HL-60 (cell line): ENCODE results near the gene ASIC3.

Experiments used
- POLR2AphosphoS5 ChIP-seq: IDR thresholded peaks from 2 replicates; pipeline ENCODE4 v1.6.1; 2012; ENCODE audit warnings: low read depth
- REST ChIP-seq: IDR thresholded peaks from 2 replicates; pipeline ENCODE4 v1.6.1; 2012; ENCODE audit warnings: low read depth; ENCODE audit not compliant: insufficient replicate concordance
- SPI1 ChIP-seq: IDR thresholded peaks from 2 replicates; pipeline ENCODE4 v1.6.1; 2012; ENCODE audit warnings: low read depth, mild to moderate bottlenecking, borderline replicate concordance
- TF ChIP-seq, protein P1 (sequence below): IDR thresholded peaks from one replicate; pipeline ENCODE4 v1.5.1; 2011; ENCODE audit warnings: low read length, control low read depth, inconsistent platforms; ENCODE audit not compliant: insufficient read depth

GRCh38 chr7:151078233-151079040 is 30.1 kb downstream of the ASIC3 start:
- TF ChIP-seq, protein P1, sequence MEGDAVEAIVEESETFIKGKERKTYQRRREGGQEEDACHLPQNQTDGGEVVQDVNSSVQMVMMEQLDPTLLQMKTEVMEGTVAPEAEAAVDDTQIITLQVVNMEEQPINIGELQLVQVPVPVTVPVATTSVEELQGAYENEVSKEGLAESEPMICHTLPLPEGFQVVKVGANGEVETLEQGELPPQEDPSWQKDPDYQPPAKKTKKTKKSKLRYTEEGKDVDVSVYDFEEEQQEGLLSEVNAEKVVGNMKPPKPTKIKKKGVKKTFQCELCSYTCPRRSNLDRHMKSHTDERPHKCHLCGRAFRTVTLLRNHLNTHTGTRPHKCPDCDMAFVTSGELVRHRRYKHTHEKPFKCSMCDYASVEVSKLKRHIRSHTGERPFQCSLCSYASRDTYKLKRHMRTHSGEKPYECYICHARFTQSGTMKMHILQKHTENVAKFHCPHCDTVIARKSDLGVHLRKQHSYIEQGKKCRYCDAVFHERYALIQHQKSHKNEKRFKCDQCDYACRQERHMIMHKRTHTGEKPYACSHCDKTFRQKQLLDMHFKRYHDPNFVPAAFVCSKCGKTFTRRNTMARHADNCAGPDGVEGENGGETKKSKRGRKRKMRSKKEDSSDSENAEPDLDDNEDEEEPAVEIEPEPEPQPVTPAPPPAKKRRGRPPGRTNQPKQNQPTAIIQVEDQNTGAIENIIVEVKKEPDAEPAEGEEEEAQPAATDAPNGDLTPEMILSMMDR, result no peak
- no peak for TF ChIP-seq POLR2AphosphoS5
- no peak for TF ChIP-seq REST
- TF ChIP-seq SPI1, result no peak
